GM23338 (cell line): ENCODE data around the gene PKLR. TPM values are rescaled to one million over a fixed set of nuclear protein-coding genes. Genes with fewer than 3 reads are reported as not detected.
A peak's percentile ranks its signal among the peaks of the same experiment; 100 is the strongest.

Experiments used
- ATAC-seq: fragments of 200-7000 bp; cut with Tn5 transposase; 3 replicates; pipeline ENCODE4 v1.9.1; 2020
- DNase-seq: peaks from one replicate; pipeline ENCODE4 v3.0.0-alpha.2; 2015; ENCODE audit warnings: low spot score
- H2AFZ ChIP-seq: fragments of 200-600 bp; sonication (generic); 2 replicates; pipeline ENCODE4 v1.8.0; 2016; ENCODE audit warnings: antibody characterized with exemption, mild to moderate bottlenecking, moderate library complexity
- H3F3A ChIP-seq: fragments of 200-600 bp; sonication (generic); replicated peaks from 2 replicates; pipeline ENCODE4 v1.8.0; 2017; ENCODE audit warnings: antibody characterized with exemption, mixed run types, low read depth
- H3K27ac ChIP-seq: fragments of 200-600 bp; sonication (generic); 2 replicates; pipeline ENCODE4 v1.6.1; 2016; ENCODE audit warnings: low read depth
- H3K27me3 ChIP-seq: fragments of 200-600 bp; sonication (generic); 2 replicates; pipeline ENCODE4 v1.8.0; 2016; ENCODE audit warnings: mild to moderate bottlenecking, mixed run types, moderate library complexity; ENCODE audit not compliant: insufficient read depth
- H3K36me3 ChIP-seq: fragments of 200-600 bp; sonication (generic); 2 replicates; pipeline ENCODE4 v1.8.0; 2016; ENCODE audit warnings: mild to moderate bottlenecking; ENCODE audit not compliant: insufficient read depth
- H3K4me1 ChIP-seq: fragments of 200-600 bp; sonication (generic); 2 replicates; pipeline ENCODE4 v1.8.0; 2016; ENCODE audit warnings: mild to moderate bottlenecking, moderate library complexity; ENCODE audit not compliant: insufficient read depth
- H3K4me2 ChIP-seq: fragments of 200-600 bp; sonication (generic); 2 replicates; pipeline ENCODE4 v1.7.1; 2017; ENCODE audit warnings: mixed run types
- H3K4me3 ChIP-seq: fragments of 200-600 bp; sonication (generic); 2 replicates; pipeline ENCODE4 v1.6.1; 2016; ENCODE audit warnings: mixed run types
- H3K79me2 ChIP-seq: fragments of 200-600 bp; sonication (generic); replicated peaks from 2 replicates; pipeline ENCODE4 v1.8.0; 2017; ENCODE audit warnings: mild to moderate bottlenecking; ENCODE audit not compliant: insufficient read depth
- H3K9me2 ChIP-seq: fragments of 200-600 bp; sonication (generic); 2 replicates; pipeline ENCODE4 v1.8.0; 2017; ENCODE audit not compliant: insufficient read depth
- H4K20me1 ChIP-seq: fragments of 200-600 bp; sonication (generic); replicated peaks from 2 replicates; pipeline ENCODE4 v1.8.0; 2017; ENCODE audit warnings: mild to moderate bottlenecking; ENCODE audit not compliant: insufficient read depth
- H3K27ac Mint-ChIP-seq: 2 replicates; pipeline ENCODE4 v1.8.0; 2020; ENCODE audit warnings: inconsistent platforms, mild to moderate bottlenecking, moderate library complexity, mixed read lengths
- H3K27me3 Mint-ChIP-seq: 3 replicates; pipeline ENCODE4 v1.8.0; 2022; ENCODE audit warnings: low read depth, mild to moderate bottlenecking, moderate library complexity, mixed read lengths, inconsistent platforms; ENCODE audit not compliant: insufficient read depth, poor library complexity
- H3K36me3 Mint-ChIP-seq: 3 replicates; pipeline ENCODE4 v1.8.0; 2021; ENCODE audit warnings: low read depth, mild to moderate bottlenecking, inconsistent platforms, moderate library complexity, mixed read lengths
- H3K4me1 Mint-ChIP-seq: 3 replicates; pipeline ENCODE4 v1.8.0; 2020; ENCODE audit warnings: mild to moderate bottlenecking, inconsistent platforms, mixed read lengths
- H3K4me3 Mint-ChIP-seq: 3 replicates; pipeline ENCODE4 v1.8.0; 2021; ENCODE audit warnings: moderate library complexity, mild to moderate bottlenecking, inconsistent platforms, mixed read lengths
- H3K9me3 Mint-ChIP-seq: 3 replicates; pipeline ENCODE4 v1.8.0; 2020; ENCODE audit warnings: moderate library complexity, mild to moderate bottlenecking, inconsistent platforms, mixed read lengths
- CREB1 ChIP-seq: fragments of 250-450 bp; sonication (Bioruptor Pico); IDR thresholded peaks from 2 replicates; pipeline ENCODE4 v1.5.0; 2020; ENCODE audit warnings: low read depth, mild to moderate bottlenecking, moderate library complexity
- EZH2 ChIP-seq: fragments of 200-600 bp; sonication (generic); IDR thresholded peaks from one replicate; pipeline ENCODE4 v1.8.0; 2017; ENCODE audit warnings: antibody characterized with exemption, mild to moderate bottlenecking, low read depth; ENCODE audit not compliant: unreplicated experiment
- EZH2phosphoT487 ChIP-seq: fragments of 200-600 bp; sonication (generic); IDR thresholded peaks from one replicate; pipeline ENCODE4 v1.8.1; 2018; ENCODE audit warnings: antibody characterized with exemption; ENCODE audit not compliant: unreplicated experiment
- JUNB ChIP-seq: IDR thresholded peaks from one replicate; pipeline ENCODE4 v1.6.1; 2016; ENCODE audit warnings: antibody characterized with exemption; ENCODE audit not compliant: unreplicated experiment
- NANOG ChIP-seq: IDR thresholded peaks from 2 replicates; pipeline ENCODE4 v1.6.1; 2016; ENCODE audit warnings: antibody characterized with exemption, borderline replicate concordance
- POLR2AphosphoS5 ChIP-seq: IDR thresholded peaks from 2 replicates; pipeline ENCODE4 v1.6.1; 2016; ENCODE audit warnings: antibody characterized with exemption, low read depth
- STAT1 ChIP-seq: IDR thresholded peaks from one replicate; pipeline ENCODE4 v1.6.1; 2016; ENCODE audit warnings: antibody characterized with exemption; ENCODE audit not compliant: unreplicated experiment
- ZNF114 ChIP-seq: fragments of 250-450 bp; sonication (Bioruptor Pico); IDR thresholded peaks from 2 replicates; pipeline ENCODE4 v1.5.0; 2020; ENCODE audit warnings: mild to moderate bottlenecking, moderate library complexity
- ZNF331 ChIP-seq: fragments of 250-450 bp; sonication (Bioruptor Pico); IDR thresholded peaks from 2 replicates; pipeline ENCODE4 v1.5.0; 2020; ENCODE audit warnings: low read depth, mild to moderate bottlenecking, moderate library complexity
- polyA plus RNA-seq: library from polyadenylated mRNA; unstranded; fragments of >200 nt; fragmentation: Nextera tagmentation; extraction: Ambion mirVana; gene quantifications from 2 replicates; pipeline ENCODE4 v1.2.1, GENCODE V29; 2016
- total RNA-seq: library from RNA; depleted of rRNA; stranded (reverse); fragments of >200 nt; shearing (Covaris generic); gene quantifications from 2 replicates; pipeline ENCODE4 v1.2.3, GENCODE V29; 2014
- TF ChIP-seq, protein P1 (sequence below): IDR thresholded peaks from 2 replicates; pipeline ENCODE4 v1.6.1; 2016; ENCODE audit warnings: antibody characterized with exemption
- TF ChIP-seq, protein P2 (sequence below): fragments of 250-450 bp; sonication (Bioruptor Pico); IDR thresholded peaks from 2 replicates; pipeline ENCODE4 v1.5.0; 2020; ENCODE audit warnings: mild to moderate bottlenecking, moderate library complexity
- TF ChIP-seq, protein P3 (sequence below), 2 experiments: fragments of 200-600 bp in 1 of 2; sonication (generic) in 1 of 2; conservative IDR thresholded peaks; 2 replicates each; pipeline versions ENCODE4 v1.5.1 to v1.6.1; 2016 to 2017; ENCODE audit warnings: antibody characterized with exemption in 2 of 2, low read depth in 2 of 2, mild to moderate bottlenecking in 2 of 2, moderate library complexity in 1 of 2
- TF ChIP-seq, protein P4 (sequence below): IDR thresholded peaks from one replicate; pipeline ENCODE4 v1.6.1; 2018; ENCODE audit warnings: antibody characterized with exemption; ENCODE audit not compliant: unreplicated experiment

PKLR gene
- total and polyA plus RNA-seq, 2 experiments from 2014 or later = 2.0 to 3.7 TPM

- H3K27ac ChIP-seq = no peak overlapping the region
- no peaks in the 10 kb centered on the region for H3K27me3 ChIP-seq
- no peaks in the 10 kb centered on the region for H3K9me3 Mint-ChIP-seq
- peaks cover 10% of the 10 kb centered on the region for H3K27me3 Mint-ChIP-seq
- peak overlapping the region; percentile 14; the same call in 1 of the 2 replicates for H2AFZ ChIP-seq
- TF ChIP-seq ZNF331 (CRISPR knock-in tag) (no peak), EZH2 (no peak), ZNF114 (CRISPR knock-in tag) (no peak), JUNB (no peak), STAT1 (no peak), NANOG (no peak), POLR2AphosphoS5 (no peak), CREB1 (CRISPR knock-in tag) (no peak), EZH2phosphoT487 (no peak)
- TF ChIP-seq, protein P1, sequence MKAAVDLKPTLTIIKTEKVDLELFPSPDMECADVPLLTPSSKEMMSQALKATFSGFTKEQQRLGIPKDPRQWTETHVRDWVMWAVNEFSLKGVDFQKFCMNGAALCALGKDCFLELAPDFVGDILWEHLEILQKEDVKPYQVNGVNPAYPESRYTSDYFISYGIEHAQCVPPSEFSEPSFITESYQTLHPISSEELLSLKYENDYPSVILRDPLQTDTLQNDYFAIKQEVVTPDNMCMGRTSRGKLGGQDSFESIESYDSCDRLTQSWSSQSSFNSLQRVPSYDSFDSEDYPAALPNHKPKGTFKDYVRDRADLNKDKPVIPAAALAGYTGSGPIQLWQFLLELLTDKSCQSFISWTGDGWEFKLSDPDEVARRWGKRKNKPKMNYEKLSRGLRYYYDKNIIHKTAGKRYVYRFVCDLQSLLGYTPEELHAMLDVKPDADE = no peak
- TF ChIP-seq, protein P2, sequence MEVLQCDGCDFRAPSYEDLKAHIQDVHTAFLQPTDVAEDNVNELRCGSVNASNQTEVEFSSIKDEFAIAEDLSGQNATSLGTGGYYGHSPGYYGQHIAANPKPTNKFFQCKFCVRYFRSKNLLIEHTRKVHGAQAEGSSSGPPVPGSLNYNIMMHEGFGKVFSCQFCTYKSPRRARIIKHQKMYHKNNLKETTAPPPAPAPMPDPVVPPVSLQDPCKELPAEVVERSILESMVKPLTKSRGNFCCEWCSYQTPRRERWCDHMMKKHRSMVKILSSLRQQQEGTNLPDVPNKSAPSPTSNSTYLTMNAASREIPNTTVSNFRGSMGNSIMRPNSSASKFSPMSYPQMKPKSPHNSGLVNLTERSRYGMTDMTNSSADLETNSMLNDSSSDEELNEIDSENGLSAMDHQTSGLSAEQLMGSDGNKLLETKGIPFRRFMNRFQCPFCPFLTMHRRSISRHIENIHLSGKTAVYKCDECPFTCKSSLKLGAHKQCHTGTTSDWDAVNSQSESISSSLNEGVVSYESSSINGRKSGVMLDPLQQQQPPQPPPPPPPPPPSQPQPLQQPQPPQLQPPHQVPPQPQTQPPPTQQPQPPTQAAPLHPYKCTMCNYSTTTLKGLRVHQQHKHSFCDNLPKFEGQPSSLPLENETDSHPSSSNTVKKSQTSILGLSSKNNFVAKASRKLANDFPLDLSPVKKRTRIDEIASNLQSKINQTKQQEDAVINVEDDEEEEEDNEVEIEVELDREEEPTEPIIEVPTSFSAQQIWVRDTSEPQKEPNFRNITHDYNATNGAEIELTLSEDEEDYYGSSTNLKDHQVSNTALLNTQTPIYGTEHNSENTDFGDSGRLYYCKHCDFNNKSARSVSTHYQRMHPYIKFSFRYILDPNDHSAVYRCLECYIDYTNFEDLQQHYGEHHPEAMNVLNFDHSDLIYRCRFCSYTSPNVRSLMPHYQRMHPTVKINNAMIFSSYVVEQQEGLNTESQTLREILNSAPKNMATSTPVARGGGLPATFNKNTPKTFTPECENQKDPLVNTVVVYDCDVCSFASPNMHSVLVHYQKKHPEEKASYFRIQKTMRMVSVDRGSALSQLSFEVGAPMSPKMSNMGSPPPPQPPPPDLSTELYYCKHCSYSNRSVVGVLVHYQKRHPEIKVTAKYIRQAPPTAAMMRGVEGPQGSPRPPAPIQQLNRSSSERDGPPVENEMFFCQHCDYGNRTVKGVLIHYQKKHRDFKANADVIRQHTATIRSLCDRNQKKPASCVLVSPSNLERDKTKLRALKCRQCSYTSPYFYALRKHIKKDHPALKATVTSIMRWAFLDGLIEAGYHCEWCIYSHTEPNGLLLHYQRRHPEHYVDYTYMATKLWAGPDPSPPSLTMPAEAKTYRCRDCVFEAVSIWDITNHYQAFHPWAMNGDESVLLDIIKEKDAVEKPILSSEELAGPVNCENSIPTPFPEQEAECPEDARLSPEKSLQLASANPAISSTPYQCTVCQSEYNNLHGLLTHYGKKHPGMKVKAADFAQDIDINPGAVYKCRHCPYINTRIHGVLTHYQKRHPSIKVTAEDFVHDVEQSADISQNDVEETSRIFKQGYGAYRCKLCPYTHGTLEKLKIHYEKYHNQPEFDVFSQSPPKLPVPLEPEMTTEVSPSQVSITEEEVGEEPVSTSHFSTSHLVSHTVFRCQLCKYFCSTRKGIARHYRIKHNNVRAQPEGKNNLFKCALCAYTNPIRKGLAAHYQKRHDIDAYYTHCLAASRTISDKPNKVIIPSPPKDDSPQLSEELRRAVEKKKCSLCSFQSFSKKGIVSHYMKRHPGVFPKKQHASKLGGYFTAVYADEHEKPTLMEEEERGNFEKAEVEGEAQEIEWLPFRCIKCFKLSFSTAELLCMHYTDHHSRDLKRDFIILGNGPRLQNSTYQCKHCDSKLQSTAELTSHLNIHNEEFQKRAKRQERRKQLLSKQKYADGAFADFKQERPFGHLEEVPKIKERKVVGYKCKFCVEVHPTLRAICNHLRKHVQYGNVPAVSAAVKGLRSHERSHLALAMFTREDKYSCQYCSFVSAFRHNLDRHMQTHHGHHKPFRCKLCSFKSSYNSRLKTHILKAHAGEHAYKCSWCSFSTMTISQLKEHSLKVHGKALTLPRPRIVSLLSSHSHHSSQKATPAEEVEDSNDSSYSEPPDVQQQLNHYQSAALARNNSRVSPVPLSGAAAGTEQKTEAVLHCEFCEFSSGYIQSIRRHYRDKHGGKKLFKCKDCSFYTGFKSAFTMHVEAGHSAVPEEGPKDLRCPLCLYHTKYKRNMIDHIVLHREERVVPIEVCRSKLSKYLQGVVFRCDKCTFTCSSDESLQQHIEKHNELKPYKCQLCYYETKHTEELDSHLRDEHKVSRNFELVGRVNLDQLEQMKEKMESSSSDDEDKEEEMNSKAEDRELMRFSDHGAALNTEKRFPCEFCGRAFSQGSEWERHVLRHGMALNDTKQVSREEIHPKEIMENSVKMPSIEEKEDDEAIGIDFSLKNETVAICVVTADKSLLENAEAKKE (CRISPR knock-in tag) = no peak
- TF ChIP-seq, protein P3, sequence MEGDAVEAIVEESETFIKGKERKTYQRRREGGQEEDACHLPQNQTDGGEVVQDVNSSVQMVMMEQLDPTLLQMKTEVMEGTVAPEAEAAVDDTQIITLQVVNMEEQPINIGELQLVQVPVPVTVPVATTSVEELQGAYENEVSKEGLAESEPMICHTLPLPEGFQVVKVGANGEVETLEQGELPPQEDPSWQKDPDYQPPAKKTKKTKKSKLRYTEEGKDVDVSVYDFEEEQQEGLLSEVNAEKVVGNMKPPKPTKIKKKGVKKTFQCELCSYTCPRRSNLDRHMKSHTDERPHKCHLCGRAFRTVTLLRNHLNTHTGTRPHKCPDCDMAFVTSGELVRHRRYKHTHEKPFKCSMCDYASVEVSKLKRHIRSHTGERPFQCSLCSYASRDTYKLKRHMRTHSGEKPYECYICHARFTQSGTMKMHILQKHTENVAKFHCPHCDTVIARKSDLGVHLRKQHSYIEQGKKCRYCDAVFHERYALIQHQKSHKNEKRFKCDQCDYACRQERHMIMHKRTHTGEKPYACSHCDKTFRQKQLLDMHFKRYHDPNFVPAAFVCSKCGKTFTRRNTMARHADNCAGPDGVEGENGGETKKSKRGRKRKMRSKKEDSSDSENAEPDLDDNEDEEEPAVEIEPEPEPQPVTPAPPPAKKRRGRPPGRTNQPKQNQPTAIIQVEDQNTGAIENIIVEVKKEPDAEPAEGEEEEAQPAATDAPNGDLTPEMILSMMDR (conservative IDR thresholded peaks at IDR 0.05; ENCODE audit: low read depth in 2 of 2) = no peak
- TF ChIP-seq, protein P4, sequence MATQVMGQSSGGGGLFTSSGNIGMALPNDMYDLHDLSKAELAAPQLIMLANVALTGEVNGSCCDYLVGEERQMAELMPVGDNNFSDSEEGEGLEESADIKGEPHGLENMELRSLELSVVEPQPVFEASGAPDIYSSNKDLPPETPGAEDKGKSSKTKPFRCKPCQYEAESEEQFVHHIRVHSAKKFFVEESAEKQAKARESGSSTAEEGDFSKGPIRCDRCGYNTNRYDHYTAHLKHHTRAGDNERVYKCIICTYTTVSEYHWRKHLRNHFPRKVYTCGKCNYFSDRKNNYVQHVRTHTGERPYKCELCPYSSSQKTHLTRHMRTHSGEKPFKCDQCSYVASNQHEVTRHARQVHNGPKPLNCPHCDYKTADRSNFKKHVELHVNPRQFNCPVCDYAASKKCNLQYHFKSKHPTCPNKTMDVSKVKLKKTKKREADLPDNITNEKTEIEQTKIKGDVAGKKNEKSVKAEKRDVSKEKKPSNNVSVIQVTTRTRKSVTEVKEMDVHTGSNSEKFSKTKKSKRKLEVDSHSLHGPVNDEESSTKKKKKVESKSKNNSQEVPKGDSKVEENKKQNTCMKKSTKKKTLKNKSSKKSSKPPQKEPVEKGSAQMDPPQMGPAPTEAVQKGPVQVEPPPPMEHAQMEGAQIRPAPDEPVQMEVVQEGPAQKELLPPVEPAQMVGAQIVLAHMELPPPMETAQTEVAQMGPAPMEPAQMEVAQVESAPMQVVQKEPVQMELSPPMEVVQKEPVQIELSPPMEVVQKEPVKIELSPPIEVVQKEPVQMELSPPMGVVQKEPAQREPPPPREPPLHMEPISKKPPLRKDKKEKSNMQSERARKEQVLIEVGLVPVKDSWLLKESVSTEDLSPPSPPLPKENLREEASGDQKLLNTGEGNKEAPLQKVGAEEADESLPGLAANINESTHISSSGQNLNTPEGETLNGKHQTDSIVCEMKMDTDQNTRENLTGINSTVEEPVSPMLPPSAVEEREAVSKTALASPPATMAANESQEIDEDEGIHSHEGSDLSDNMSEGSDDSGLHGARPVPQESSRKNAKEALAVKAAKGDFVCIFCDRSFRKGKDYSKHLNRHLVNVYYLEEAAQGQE = no peak
- no peak overlapping the region for H3K27ac Mint-ChIP-seq
- peaks cover 20% of the 10 kb centered on the region for H3K4me1 ChIP-seq
- peaks cover 21% of the 10 kb centered on the region for H3K79me2 ChIP-seq
- H3K4me2 ChIP-seq = no peak overlapping the region
- H4K20me1 ChIP-seq = peaks cover 9% of the 10 kb centered on the region
- no peak overlapping the region for H3K4me3 ChIP-seq
- H3K4me1 Mint-ChIP-seq = peaks cover 21% of the 10 kb centered on the region
- peaks cover 15% of the 10 kb centered on the region for H3K36me3 Mint-ChIP-seq
- H3K9me2 ChIP-seq = no peaks in the 10 kb centered on the region
- peaks cover 13% of the 10 kb centered on the region; the same call in 1 of the 2 replicates for H3F3A ChIP-seq
- H3K4me3 Mint-ChIP-seq = no peak overlapping the region
- DNase-seq (no peak), ATAC-seq (no peak)
- H3K36me3 ChIP-seq = peaks cover 8% of the 10 kb centered on the region
Observed at GRCh38 chr1:155305881-155306391, 4.7 kb upstream of the PKLR start.
